ENCODE measurements around the gene CHDH.

The CHDH gene

DNA sequence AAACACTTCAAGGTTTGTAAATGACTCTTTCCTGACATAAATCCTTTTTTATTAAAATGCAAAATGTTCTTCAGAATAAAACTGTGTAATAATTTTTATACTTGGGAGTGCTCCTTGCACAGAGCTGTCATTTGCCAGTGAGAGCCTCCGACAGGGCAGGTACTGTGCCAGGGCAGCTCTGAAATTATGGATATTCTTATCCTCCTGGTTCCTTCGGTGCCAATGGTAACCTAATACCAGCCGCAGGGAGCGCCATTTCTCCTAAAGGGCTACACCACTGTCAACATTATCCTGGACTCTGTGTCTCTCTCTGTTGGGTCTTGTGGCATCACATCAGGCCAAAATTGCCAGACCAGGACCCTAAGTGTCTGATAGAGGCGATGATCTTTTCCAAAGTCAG lies 33.0 kb downstream of the CHDH start:
- H3K4me3 Mint-ChIP-seq, result no peak overlapping the region
- peaks cover 3% of the 10 kb centered on the region for H3K4me1 Mint-ChIP-seq (ENCODE audit: low read depth)
- no peaks in the 10 kb centered on the region for H3K36me3 Mint-ChIP-seq (ENCODE audit: low read depth)
- H3K9me3 Mint-ChIP-seq, result no peaks in the 10 kb centered on the region
- no peak overlapping the region for H3K27ac Mint-ChIP-seq
- no peaks in the 10 kb centered on the region for H3K27me3 Mint-ChIP-seq (ENCODE audit: low read depth)

DNA sequence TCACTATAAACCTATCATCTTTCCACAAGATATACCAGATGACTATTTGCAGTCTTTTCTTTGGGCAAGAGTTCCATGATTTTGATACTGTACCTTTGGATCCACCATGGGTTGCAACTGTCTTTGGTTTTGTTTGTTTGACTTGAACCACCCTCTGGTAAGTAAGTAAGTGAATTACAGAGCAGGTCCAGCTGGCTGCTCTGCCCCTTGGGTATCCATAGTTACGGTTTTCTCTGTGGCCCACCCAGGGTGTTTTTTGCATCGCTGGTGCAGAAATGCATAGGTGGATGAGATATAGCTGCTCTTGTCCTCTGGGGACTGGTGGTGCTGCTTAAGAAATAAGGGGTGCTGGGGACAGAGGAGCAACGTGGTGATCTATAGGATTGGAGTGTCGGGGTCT lies 33.8 kb downstream of the CHDH start:
- no peaks in the 10 kb centered on the region for H3K27me3 Mint-ChIP-seq (ENCODE audit: low read depth)
- H3K4me3 Mint-ChIP-seq, result no peak overlapping the region
- H3K36me3 Mint-ChIP-seq (ENCODE audit: low read depth), result no peaks in the 10 kb centered on the region
- no peak overlapping the region for H3K27ac Mint-ChIP-seq
- H3K4me1 Mint-ChIP-seq (ENCODE audit: low read depth), result no peaks in the 10 kb centered on the region
- no peaks in the 10 kb centered on the region for H3K9me3 Mint-ChIP-seq

DNA sequence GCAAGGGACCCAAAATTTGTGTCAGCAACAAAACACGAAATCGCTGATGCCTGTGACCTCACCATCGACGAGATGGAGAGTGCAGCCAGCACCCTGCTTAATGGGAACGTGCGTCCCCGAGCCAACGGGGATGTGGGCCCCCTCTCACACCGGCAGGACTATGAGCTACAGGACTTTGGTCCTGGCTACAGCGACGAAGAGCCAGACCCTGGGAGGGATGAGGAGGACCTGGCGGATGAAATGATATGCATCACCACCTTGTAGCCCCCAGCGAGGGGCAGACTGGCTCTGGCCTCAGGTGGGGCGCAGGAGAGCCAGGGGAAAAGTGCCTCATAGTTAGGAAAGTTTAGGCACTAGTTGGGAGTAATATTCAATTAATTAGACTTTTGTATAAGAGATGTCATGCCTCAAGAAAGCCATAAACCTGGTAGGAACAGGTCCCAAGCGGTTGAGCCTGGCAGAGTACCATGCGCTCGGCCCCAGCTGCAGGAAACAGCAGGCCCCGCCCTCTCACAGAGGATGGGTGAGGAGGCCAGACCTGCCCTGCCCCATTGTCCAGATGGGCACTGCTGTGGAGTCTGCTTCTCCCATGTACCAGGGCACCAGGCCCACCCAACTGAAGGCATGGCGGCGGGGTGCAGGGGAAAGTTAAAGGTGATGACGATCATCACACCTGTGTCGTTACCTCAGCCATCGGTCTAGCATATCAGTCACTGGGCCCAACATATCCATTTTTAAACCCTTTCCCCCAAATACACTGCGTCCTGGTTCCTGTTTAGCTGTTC lies 34.9 kb downstream of the CHDH start:
- H3K36me3 Mint-ChIP-seq (ENCODE audit: low read depth), result no peaks in the 10 kb centered on the region
- no peaks in the 10 kb centered on the region for H3K4me1 Mint-ChIP-seq (ENCODE audit: low read depth)
- H3K27ac Mint-ChIP-seq, result no peak overlapping the region
- no peak overlapping the region for H3K4me3 Mint-ChIP-seq
- H3K27me3 Mint-ChIP-seq (ENCODE audit: low read depth), result no peaks in the 10 kb centered on the region
- no peaks in the 10 kb centered on the region for H3K9me3 Mint-ChIP-seq

DNA sequence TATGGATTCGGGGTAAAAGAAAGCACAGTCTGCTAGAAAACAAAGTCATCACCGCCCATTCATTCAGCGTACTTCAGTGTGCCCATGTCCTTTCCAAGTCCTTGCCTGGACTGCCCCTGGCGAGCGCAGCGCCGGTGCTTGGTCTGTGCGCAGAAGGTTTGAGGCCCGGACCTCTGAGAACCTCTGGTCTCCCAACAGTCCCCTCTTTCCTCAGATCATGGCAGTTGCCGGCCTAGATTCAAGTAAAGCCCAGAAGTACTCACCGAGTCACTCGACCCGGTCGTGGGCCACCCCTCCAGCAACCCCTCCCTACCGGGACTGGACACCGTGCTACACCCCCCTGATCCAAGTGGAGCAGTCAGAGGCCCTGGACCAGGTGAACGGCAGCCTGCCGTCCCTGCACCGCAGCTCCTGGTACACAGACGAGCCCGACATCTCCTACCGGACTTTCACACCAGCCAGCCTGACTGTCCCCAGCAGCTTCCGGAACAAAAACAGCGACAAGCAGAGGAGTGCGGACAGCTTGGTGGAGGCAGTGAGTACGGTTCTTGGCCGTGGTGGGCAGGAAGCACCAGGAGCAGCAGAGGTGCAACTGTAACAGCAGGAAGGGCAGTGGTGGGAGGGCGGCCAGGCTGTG lies 36.3 kb downstream of the CHDH start:
- no peaks in the 10 kb centered on the region for H3K9me3 Mint-ChIP-seq
- no peak overlapping the region for H3K27ac Mint-ChIP-seq
- no peaks in the 10 kb centered on the region for H3K4me1 Mint-ChIP-seq (ENCODE audit: low read depth)
- no peak overlapping the region for H3K4me3 Mint-ChIP-seq
- no peaks in the 10 kb centered on the region for H3K36me3 Mint-ChIP-seq (ENCODE audit: low read depth)
- H3K27me3 Mint-ChIP-seq (ENCODE audit: low read depth), result no peaks in the 10 kb centered on the region

DNA sequence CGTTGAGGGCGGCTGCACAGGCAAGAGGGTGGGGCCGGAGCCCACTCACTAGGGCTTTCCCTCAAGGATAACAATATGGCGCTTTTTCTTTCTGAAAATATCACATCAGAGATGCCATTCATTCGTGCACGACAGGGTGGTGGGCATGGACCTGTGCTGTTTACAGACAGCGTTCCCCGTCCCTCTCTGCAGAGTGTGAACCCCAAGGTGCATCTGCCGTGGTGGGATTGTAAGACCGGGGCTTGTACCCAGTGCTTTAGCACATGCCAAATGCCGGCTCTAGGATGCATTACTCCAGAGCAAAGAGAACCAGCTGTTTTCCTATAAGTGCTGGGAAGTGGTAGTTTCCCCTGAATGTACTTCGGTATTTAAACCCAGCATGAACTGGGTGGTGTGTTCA lies 37.0 kb downstream of the CHDH start:
- no peaks in the 10 kb centered on the region for H3K9me3 Mint-ChIP-seq
- no peaks in the 10 kb centered on the region for H3K4me1 Mint-ChIP-seq (ENCODE audit: low read depth)
- H3K27me3 Mint-ChIP-seq (ENCODE audit: low read depth), result no peaks in the 10 kb centered on the region
- no peaks in the 10 kb centered on the region for H3K36me3 Mint-ChIP-seq (ENCODE audit: low read depth)
- H3K27ac Mint-ChIP-seq, result no peak overlapping the region
- no peak overlapping the region for H3K4me3 Mint-ChIP-seq

DNA sequence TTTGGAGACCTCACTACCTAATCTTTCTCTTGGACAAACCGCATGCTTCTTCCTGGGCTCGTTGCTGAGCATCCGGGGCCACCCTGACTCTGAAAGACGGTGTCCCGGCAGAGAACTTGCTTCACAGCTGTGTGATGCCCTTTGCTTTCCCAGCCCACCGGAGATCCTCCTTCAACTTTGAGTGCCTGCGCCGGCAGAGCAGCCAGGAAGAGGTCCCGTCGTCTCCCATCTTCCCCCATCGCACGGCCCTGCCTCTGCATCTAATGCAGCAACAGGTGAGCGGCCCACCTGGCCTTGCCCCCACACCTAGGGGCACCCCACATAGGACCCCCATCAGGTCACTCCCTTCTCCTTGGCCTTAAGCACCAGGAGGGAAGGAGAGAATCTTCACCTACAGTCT lies 37.7 kb downstream of the CHDH start:
- Mint-ChIP-seq H3K27me3 (ENCODE audit: low read depth) (no peaks in the 10 kb centered on the region), H3K4me1 (ENCODE audit: low read depth) (no peaks in the 10 kb centered on the region), H3K36me3 (ENCODE audit: low read depth) (no peaks in the 10 kb centered on the region), H3K27ac (no peak overlapping the region), H3K4me3 (no peak overlapping the region), H3K9me3 (no peaks in the 10 kb centered on the region)

DNA sequence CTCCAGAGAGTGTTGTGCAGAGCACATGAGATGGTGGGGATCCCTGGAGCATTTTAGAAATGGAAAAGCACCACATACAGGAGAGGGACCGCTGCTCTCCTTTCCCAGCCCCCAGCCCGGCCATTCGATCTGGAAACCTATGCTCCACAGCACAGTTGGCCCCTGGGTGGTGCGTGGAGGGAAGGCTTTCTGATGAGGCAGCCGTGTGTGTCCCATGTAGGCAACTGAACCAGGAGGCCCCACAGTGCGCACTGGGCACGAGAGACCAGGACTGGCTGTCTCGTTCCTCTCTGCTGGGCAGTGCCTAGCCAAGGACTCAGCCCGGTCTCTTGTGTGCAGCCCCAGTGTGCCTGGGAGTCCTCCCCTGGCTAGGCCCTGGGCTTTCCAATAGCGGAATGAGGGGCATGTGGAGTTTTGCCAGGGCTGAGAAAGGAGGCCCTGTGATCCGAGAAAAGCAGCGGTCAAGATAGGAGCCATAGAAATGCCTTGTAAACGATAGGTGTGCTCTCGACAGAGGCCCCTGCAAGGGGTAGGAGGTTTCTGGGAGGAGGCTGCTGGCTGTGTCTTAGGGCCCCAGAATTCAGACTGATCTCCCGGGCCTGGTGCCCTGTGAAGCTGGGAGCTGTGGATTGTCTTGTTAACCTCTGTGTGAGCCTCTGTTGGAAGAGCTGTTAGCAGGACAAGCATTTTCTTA lies 39.0 kb downstream of the CHDH start:
- H3K27ac Mint-ChIP-seq, result no peak overlapping the region
- H3K4me1 Mint-ChIP-seq (ENCODE audit: low read depth), result no peaks in the 10 kb centered on the region

DNA sequence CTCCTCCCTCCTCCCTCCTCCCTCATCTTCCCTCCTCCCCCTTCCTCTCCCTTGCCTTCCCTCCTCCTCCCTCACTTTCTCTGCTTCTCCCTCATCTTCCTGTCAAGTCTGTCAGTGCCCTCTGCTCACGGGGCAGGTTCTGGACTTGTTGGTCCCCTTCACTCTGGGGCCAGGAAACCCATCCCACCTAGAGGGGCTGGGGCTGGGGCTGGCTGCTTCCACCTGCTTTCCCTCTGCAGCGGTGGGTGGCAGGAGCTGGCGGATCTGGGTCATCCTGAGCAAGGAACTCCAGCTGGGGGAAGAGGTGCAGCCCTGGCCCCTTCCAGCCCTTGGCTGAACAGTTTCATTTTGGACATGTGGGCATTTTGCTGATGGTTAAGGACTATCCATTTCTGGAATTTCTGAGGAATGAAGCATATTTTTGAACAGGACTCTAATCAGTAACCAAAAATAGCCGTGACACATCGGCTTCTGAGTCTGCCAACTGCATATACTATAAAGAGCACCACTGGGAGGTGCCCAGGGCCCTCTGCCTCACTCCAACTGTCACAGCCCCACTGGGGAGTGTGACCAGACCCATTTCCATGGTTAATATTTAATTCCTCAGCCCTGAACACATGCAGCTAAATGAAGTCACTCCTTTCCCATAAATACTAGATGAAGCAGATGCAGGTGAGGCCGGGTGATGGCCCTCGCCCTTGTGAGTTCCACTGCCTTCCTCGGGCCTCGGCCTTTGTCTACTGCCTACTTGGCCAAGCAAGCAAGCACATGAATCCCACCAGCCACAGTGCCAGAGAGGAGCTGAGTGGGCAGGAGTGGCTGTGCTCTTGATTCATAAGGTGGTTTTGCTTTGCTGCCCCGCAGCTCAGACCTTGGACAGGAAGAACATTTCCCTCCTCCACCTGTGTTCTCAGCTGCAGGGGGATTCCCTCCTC lies 39.8 kb downstream of the CHDH start:
- Mint-ChIP-seq H3K4me1 (ENCODE audit: low read depth) (no peaks in the 10 kb centered on the region), H3K4me3 (no peak overlapping the region), H3K27ac (no peak overlapping the region), H3K9me3 (no peaks in the 10 kb centered on the region), H3K27me3 (ENCODE audit: low read depth) (no peaks in the 10 kb centered on the region), H3K36me3 (ENCODE audit: low read depth) (no peaks in the 10 kb centered on the region)

More for the DNA sequence above, 39.0 kb downstream of the CHDH start:
- Mint-ChIP-seq H3K27me3 (ENCODE audit: low read depth) (no peaks in the 10 kb centered on the region), H3K9me3 (no peaks in the 10 kb centered on the region), H3K4me3 (no peak overlapping the region), H3K36me3 (ENCODE audit: low read depth) (no peaks in the 10 kb centered on the region)

DNA sequence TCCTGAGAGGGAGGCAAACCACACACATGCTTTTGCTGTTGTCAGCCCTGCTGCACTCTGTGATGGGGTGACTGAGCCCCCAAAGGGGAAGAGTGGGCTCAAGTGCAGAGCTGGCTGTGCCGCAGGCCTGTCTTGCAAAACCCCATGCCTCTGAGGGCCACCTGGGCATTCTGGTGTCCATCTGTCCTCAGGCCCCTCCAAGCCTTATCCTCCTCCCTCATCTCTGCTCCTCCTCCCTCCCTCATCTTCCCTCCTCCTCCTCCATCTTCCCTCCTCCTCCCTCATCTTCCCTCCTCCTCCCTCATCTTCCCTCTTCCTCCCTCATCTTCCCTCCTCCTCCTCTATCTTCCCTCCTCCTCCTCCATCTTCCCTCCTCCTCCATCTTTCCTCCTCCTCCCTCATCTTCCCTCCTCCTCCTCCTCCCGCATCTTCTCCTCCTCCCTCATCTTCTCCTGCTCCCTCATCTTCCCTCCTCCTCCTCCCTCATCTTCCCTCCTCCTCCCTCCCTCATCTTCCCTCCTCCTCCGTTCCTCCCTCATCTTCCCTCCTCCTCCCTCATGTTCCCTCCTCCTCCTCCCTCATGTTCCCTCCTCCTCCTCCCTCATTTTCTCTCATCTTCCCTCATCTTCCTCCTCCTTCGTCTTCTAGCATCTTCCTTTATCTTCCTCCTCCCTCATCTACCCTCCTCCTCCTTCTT lies 40.6 kb downstream of the CHDH start:
- Mint-ChIP-seq H3K4me1 (ENCODE audit: low read depth) (no peaks in the 10 kb centered on the region), H3K27me3 (ENCODE audit: low read depth) (no peaks in the 10 kb centered on the region), H3K36me3 (ENCODE audit: low read depth) (no peaks in the 10 kb centered on the region), H3K9me3 (no peaks in the 10 kb centered on the region), H3K4me3 (no peak overlapping the region), H3K27ac (no peak overlapping the region)

DNA sequence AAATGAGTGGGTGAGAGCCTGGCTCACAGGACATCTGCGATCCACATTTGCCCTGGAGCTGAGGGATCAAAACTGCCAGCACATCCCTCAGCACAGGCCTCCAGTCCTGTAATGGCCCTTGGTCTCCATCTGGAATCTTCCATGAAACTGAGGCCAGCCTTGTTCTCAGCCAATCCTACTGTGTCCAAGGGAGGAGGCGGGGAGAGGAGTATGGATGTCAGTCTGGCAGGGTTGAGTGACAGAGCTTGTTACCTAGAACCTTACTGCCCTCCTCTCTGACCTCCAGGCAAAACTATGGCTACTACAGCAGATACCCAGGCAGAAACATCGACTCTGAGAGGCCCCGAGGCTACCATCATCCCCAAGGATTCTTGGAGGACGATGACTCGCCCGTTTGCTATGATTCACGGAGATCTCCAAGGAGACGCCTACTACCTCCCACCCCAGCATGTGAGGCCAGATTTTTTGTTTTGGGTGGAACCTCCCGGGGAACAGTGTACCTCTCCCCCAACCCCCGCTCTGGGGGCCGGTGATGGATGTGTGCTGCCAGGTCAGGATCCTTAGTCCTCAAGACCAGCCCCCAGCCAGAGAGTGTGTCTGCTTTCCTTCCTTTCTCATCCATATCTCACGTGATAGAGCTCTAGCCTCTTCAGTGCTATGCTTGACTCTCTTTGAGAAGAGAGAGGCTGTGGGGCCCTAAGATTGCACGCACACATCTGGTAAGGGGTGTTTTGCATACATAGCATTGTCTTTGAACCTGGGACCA lies 41.3 kb downstream of the CHDH start:
- Mint-ChIP-seq H3K36me3 (ENCODE audit: low read depth) (no peaks in the 10 kb centered on the region), H3K27me3 (ENCODE audit: low read depth) (no peaks in the 10 kb centered on the region), H3K9me3 (no peaks in the 10 kb centered on the region), H3K4me1 (ENCODE audit: low read depth) (no peaks in the 10 kb centered on the region), H3K4me3 (no peak overlapping the region), H3K27ac (no peak overlapping the region)

DNA sequence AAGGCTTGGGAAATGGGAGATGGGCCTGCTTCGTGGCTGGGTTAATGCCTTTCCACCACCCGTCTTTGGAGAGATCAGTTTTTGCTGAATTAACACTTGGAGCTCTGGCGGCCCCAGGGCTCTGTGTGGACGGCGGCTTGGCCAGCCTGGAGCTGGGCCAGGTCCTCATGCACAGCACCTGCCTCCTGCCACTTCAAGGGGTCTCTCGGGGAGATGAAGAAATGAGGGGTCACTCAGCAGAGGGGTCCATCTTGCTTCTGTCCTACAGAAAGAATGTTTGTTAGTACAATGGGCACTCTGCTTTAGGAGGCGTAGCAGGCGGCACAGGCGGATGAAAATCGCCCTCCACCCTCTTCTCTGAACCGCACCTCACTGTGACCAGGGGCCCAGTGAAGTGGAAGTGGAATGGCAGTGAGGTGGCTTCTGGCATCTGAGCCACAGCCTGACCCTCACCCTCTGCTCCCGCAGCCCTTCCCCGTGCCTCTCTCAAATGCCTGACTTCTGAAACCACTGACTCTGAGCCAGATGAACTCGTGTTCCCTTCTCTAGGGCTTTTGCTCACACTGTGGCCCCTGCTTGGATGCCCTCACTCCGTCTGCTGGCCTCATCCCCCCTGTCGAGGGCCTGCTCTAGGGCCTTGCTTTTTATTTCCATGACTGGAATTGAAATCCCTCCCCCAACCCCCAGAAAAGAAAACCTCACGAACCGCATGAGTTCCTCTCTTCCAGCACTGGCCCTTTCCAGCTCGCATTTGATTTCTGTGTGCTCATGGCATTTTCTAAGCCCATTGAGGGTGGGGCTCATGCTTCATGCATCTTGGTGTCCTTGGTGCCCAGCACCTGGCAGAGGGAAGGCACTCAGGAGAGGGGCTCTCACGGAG lies 42.2 kb downstream of the CHDH start:
- Mint-ChIP-seq H3K4me3 (no peak overlapping the region), H3K27me3 (ENCODE audit: low read depth) (no peaks in the 10 kb centered on the region), H3K4me1 (ENCODE audit: low read depth) (no peaks in the 10 kb centered on the region), H3K36me3 (ENCODE audit: low read depth) (no peaks in the 10 kb centered on the region), H3K9me3 (no peaks in the 10 kb centered on the region), H3K27ac (no peak overlapping the region)

DNA sequence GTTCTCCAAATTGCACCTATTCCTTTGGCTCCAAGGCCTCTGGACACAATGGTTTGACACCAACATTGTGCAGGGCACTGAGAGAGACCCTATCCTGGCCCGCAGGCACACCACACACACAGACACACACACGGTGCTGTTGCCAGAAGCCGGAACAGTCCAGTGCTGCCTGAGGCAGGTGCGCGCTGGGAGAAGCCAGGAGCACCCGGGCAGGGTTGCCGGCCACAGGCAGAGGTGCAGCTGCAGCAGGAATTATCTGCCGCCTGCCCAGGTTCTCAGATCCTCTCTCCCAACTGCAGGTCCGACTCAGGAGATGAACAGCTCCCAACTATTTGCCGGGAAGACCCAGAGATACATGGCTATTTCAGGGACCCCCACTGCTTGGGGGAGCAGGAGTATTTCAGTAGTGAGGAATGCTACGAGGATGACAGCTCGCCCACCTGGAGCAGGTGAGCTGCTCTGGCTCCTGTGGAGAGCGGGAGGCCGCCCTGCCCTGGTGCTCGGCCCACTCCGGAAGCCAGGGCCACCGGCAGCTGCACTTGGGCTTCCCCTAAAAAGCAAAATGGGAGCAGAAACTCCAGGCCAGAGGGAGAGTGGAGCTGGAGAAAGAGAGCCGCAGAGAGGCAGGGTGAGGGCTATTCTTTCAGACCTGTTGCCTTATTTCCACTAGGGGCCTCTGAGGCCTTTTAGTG lies 42.9 kb downstream of the CHDH start:
- H3K4me1 Mint-ChIP-seq (ENCODE audit: low read depth), result no peaks in the 10 kb centered on the region
- no peak overlapping the region for H3K27ac Mint-ChIP-seq
- H3K36me3 Mint-ChIP-seq (ENCODE audit: low read depth), result no peaks in the 10 kb centered on the region
- H3K27me3 Mint-ChIP-seq (ENCODE audit: low read depth), result no peaks in the 10 kb centered on the region
- no peaks in the 10 kb centered on the region for H3K9me3 Mint-ChIP-seq
- H3K4me3 Mint-ChIP-seq, result no peak overlapping the region
